Stomach (tissue), 9 donors: ENCODE data around the gene STYXL2. TPM values are rescaled to one million over a fixed set of nuclear protein-coding genes. Genes with fewer than 3 reads are reported as not detected.

Experiments
- DNase-seq, 2 donors: peaks; one replicate each; pipeline versions ENCODE4 v3.0.0 to v3.0.0-alpha.2; 2013 to 2019
- H3K27ac ChIP-seq, 5 donors: fragments of 200-600 bp in 4 of 5; sonication (generic) in 4 of 5; one replicate each; pipeline ENCODE4 v1.5.1; 2013 to 2019; ENCODE audit warnings: mild to moderate bottlenecking in 1 of 5, moderate library complexity in 1 of 5
- H3K27me3 ChIP-seq, 3 donors: fragments of 200-600 bp; sonication (generic); one replicate each; pipeline ENCODE4 v1.5.1; 2017 to 2019; ENCODE audit warnings: mixed run types in 1 of 3
- H3K36me3 ChIP-seq, 4 donors: fragments of 200-600 bp; sonication (generic); 1 replicate in 3 of 4; 2 replicates in 1 of 4; pipeline ENCODE4 v1.5.1; 2016 to 2019
- H3K4me1 ChIP-seq, 4 donors: fragments of 200-600 bp; sonication (generic); one replicate each; pipeline ENCODE4 v1.5.1; 2016 to 2019
- H3K4me3 ChIP-seq, 4 donors: fragments of 200-600 bp; sonication (generic) in 3 of 4; one replicate each; pipeline ENCODE4 v1.5.1; 2016 to 2019; ENCODE audit warnings: mild to moderate bottlenecking in 1 of 4
- H3K9me3 ChIP-seq, 4 donors: fragments of 200-600 bp; sonication (generic); one replicate each; pipeline ENCODE4 v1.5.1; 2016 to 2019
- CTCF ChIP-seq, 7 experiments: fragments of 450-650 bp in 4 of 7; fragments of 200-600 bp in 3 of 7; sonication (generic) in 3 of 7; IDR thresholded peaks; one replicate each; pipeline ENCODE4 v1.5.1; 2016 to 2019; ENCODE audit warnings: antibody characterized with exemption in 7 of 7, control low read depth in 2 of 7, mild to moderate bottlenecking in 1 of 7
- EP300 ChIP-seq: sonication (generic); formaldehyde crosslinking; IDR thresholded peaks from one replicate; pipeline ENCODE4 v1.6.1; 2017; ENCODE audit warnings: antibody characterized with exemption
- POLR2A ChIP-seq, 4 donors: fragments of 450-650 bp; IDR thresholded peaks; one replicate each; pipeline ENCODE4 v1.6.1; 2016; ENCODE audit warnings: antibody characterized with exemption in 4 of 4, control low read depth in 2 of 4, mild to moderate bottlenecking in 1 of 4, moderate library complexity in 1 of 4
- POLR2AphosphoS5 ChIP-seq, 3 donors: sonication (generic); formaldehyde crosslinking; IDR thresholded peaks; one replicate each; pipeline ENCODE4 v1.6.1; 2016; ENCODE audit warnings: antibody characterized with exemption in 3 of 3
- WGBS, 5 donors: extraction: QIAGEN DNeasy Blood & Tissue Kit in 3 of 5; methylation state at CpG; one replicate each; pipeline versions ENCODE4 v1.1.5 to v1.1.7; 2013 to 2018; 5-methylcytosine and 5-hydroxymethylcytosine counted together
- intact Hi-C: fragments of 100-400 bp; cut with DNase I; formaldehyde crosslinking; loops from one replicate; pipeline ENCODE4 v1.15.1; 2023; ENCODE audit warnings: low total_unique reads
- polyA plus RNA-seq, 3 donors: library from polyadenylated mRNA; stranded (reverse); fragments of 200-250 nt; gene quantifications; one replicate each; pipeline ENCODE4 v1.2.3, GENCODE V29; 2013
- total RNA-seq, 5 donors: library from RNA; depleted of rRNA; stranded (reverse); fragments of >200 nt; gene quantifications; one replicate each; pipeline versions ENCODE4 v1.1.0 to v1.2.3, GENCODE V29; 2014 to 2016
- donor health status: healthy with polysubstance abuse.
- donor health status: Bipolar disorder and iron deficiency.
- donor health status: healthy.

Gene STYXL2
- total and polyA plus RNA-seq, 8 donors = 0.73 TPM; not detected in 7

DNA sequence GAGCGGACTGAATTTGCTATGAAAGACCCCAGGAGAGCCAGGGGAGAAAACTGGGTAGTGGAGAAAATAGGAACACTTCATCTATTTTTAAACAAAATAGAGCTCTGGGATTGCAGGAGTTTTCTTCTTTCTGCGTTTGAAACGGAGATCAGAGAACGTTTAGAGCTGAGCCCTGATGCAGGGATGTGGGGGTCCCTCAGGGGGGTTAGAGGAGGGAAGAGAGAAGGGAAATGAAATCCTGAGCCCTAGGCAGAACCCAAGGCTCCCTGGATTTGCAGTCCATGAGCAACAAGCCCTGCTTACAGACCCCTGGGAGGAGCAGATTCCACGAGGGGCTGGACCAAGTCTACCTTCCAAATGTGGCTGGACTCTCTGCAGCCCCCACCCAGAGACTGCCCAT is 21.8 kb downstream of the STYXL2 start:
- TF ChIP-seq POLR2A (IDR thresholded peaks at IDR 0.05) (no peak), POLR2AphosphoS5 (IDR thresholded peaks at IDR 0.05) (no peak), EP300 (no peak), CTCF (IDR thresholded peaks at IDR 0.05) (no peak)
- intact Hi-C loops = no loop called here
- Histone ChIP-seq H3K4me3 (no peak overlapping the region), H3K4me1 (no peaks in the 10 kb centered on the region), H3K27ac (no peak overlapping the region), H3K27me3 (peaks cover 0 to 19% (median 0%) of the 10 kb centered on the region in 3 donors), H3K36me3 (no peaks in the 10 kb centered on the region), H3K9me3 (peaks cover 0 to 5% (median 0%) of the 10 kb centered on the region in 4 donors)
- WGBS, 5 donors = 57 to 73% (median 71%) methylated on average over 5 of the region's 5 CpGs
- DNase-seq = no peak

- Histone ChIP-seq H3K36me3 (no peaks in the 10 kb centered on the region), H3K9me3 (no peaks in the 10 kb centered on the region), H3K27me3 (peaks cover 0 to 19% (median 0%) of the 10 kb centered on the region in 3 donors), H3K27ac (no peak overlapping the region), H3K4me1 (peaks cover 3 to 4% (median 4%) of the 10 kb centered on the region in 4 donors), H3K4me3 (no peak overlapping the region)
- DNase-seq = no peak
- WGBS, 5 donors = 27 to 41% (median 29%) methylated on average over 1 of the region's 1 CpG
- no peak for TF ChIP-seq CTCF (IDR thresholded peaks at IDR 0.05)
- no peak for TF ChIP-seq POLR2A (IDR thresholded peaks at IDR 0.05)
- TF ChIP-seq POLR2AphosphoS5 (IDR thresholded peaks at IDR 0.05) = no peak
- no peak for TF ChIP-seq EP300
- intact Hi-C loops = no loop called here
These were observed 22.3 kb downstream of the STYXL2 start for GRCh38 chr1:167116174-167116573.

DNA sequence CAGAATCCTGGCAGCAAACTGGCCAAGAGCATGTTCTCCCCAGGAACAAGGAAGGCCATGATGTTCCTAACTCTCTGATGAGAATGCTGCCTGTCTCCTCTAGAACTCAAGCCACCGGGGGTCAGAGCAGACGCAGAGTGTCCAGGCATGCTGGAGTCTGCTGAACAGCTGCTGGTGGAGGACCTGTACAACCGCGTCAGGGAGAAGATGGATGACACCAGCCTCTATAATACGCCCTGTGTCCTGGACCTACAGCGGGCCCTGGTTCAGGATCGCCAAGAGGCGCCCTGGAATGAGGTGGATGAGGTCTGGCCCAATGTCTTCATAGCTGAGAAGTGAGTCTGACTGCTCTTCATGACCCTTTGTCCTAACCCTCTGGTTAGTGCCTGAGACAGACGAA is 23.4 kb downstream of the STYXL2 start:
- WGBS, 5 donors = 95 to 98% (median 95%) methylated on average over 8 to 9 of the region's 9 CpGs
- no peak for DNase-seq
- no peaks in the 10 kb centered on the region for H3K9me3 ChIP-seq
- no peak overlapping the region for H3K4me3 ChIP-seq
- intact Hi-C loops = no loop called here
- H3K36me3 ChIP-seq = no peaks in the 10 kb centered on the region
- TF ChIP-seq POLR2A (IDR thresholded peaks at IDR 0.05) (no peak), POLR2AphosphoS5 (IDR thresholded peaks at IDR 0.05) (no peak), EP300 (no peak), CTCF (IDR thresholded peaks at IDR 0.05) (no peak)
- H3K27me3 ChIP-seq = peaks cover 0 to 19% (median 0%) of the 10 kb centered on the region in 3 donors
- H3K4me1 ChIP-seq = peaks cover 9 to 13% (median 10%) of the 10 kb centered on the region in 4 donors
- no peak overlapping the region for H3K27ac ChIP-seq

DNA sequence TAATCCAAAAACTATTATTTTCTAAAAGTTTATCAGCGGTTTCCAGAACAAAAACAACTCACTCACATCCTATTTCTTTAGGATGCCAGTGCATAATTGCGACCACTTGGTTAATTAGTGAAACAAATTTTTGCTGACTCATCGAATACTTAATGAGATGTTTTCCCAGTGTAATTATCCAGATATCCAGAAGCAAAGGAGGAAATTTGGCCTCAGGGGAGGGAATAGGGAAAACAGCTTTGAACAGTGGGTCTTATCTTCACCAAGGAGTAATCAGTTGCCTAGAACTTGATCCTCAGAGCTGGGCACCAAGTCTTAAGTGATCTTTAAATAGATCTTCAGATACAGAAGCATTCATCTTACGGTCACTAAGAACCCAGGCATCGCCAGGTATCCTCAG is 24.3 kb downstream of the STYXL2 start:
- intact Hi-C loops = no loop called here
- TF ChIP-seq EP300 = no peak
- TF ChIP-seq POLR2A (IDR thresholded peaks at IDR 0.05) = no peak
- no peak for TF ChIP-seq POLR2AphosphoS5 (IDR thresholded peaks at IDR 0.05)
- TF ChIP-seq CTCF (IDR thresholded peaks at IDR 0.05) = no peak
- Histone ChIP-seq H3K27ac (no peak overlapping the region), H3K27me3 (peaks cover 0 to 19% (median 0%) of the 10 kb centered on the region in 3 donors), H3K9me3 (no peaks in the 10 kb centered on the region), H3K36me3 (no peaks in the 10 kb centered on the region), H3K4me3 (no peak overlapping the region), H3K4me1 (peaks cover 9 to 13% (median 10%) of the 10 kb centered on the region in 4 donors)
- DNase-seq = no peak
- 70 to 92% (median 90%) methylated on average over 5 of the region's 5 CpGs for WGBS, 5 donors
